22Rv1 (cell line): Measurements from ENCODE around the gene LRRC1.

Experiments used
- CTCF ChIP-seq: fragments of 450-650 bp; IDR thresholded peaks from 2 replicates; pipeline ENCODE4 v1.5.1; 2017; ENCODE audit warnings: mild to moderate bottlenecking
- ZFX ChIP-seq: fragments of 450-650 bp; IDR thresholded peaks from 2 replicates; pipeline ENCODE4 v1.6.1; 2017; ENCODE audit warnings: antibody characterized with exemption, borderline replicate concordance

- no peak for TF ChIP-seq CTCF
- no peak for TF ChIP-seq ZFX
Observed at GRCh38 chr6:53767941-53768340, 26.9 kb upstream of the LRRC1 start.
